GM12878 (cell line): ENCODE measurements around the gene LEMD3. TPM values are rescaled to one million over a fixed set of nuclear protein-coding genes. Genes with fewer than 3 reads are reported as not detected.

Experiments used
- ATAC-seq: fragments of 200-7000 bp; cut with Tn5 transposase; 3 replicates; pipeline ENCODE4 v1.9.1; 2020; ENCODE audit warnings: mild to moderate bottlenecking, moderate library complexity
- BruUV-seq: library from RNA; stranded (reverse); fragments of 400-500 nt; replicated peaks from 2 replicates; lab custom pipeline; 2021; lab: Mats Ljungman, UMichigan
- CTCF ChIA-PET: fragments of 300-600 bp; sonication (Branson Sonifier 250); formaldehyde crosslinking; extraction: SDS; loops from one replicate; lab custom pipeline; 2021; ENCODE audit warnings: inconsistent platforms; lab: Yijun Ruan, JAX
- POLR2A ChIA-PET: fragments of 350-600 bp; formaldehyde crosslinking; extraction: SDS; loops from one replicate; lab custom pipeline; 2021; ENCODE audit warnings: inconsistent platforms; lab: Charles Lee
- RAD21 ChIA-PET: fragments of 300-600 bp; sonication (Branson Sonifier 250); formaldehyde crosslinking; loops from one replicate; lab custom pipeline; 2023; ENCODE audit warnings: antibody characterized with exemption; ENCODE audit not compliant: unreplicated experiment; lab: Charles Lee
- SMC1A ChIA-PET: fragments of 300-600 bp; sonication (Branson Sonifier 250); formaldehyde crosslinking; loops from one replicate; lab custom pipeline; 2023; ENCODE audit not compliant: unreplicated experiment, uncharacterized antibody; lab: Charles Lee
- DNase-seq: peaks from one replicate; pipeline ENCODE4 v3.0.0-alpha.2; 2011; ENCODE audit warnings: low read depth, low spot score
- FAIRE-seq: peaks from 3 replicates; lab custom pipeline; 2011; peaks lifted over from hg19 to GRCh38; lab: Jason Lieb, UNC
- H2AFZ ChIP-seq: 2 replicates; pipeline ENCODE4 v1.6.0; 2011; ENCODE audit warnings: low read depth, low read length, control low read depth; ENCODE audit not compliant: control insufficient read depth
- H3K27ac ChIP-seq: 2 replicates; pipeline ENCODE4 v1.5.1; 2011; ENCODE audit warnings: control low read depth; ENCODE audit not compliant: control insufficient read depth, insufficient read depth
- H3K27me3 ChIP-seq, 2 experiments: replicated peaks in 1 of 2; 2 replicates each; pipeline versions ENCODE4 v1.6.0 to v1.6.1; 2011; ENCODE audit warnings: low read length in 1 of 2; ENCODE audit not compliant: control insufficient read depth in 2 of 2, insufficient read depth in 2 of 2
- H3K36me3 ChIP-seq, 2 experiments: 2 replicates each; pipeline ENCODE4 v1.5.1; 2011; ENCODE audit warnings: low read length in 1 of 2; ENCODE audit not compliant: control insufficient read depth in 2 of 2, insufficient read depth in 2 of 2
- H3K4me1 ChIP-seq: 2 replicates; pipeline ENCODE4 v1.6.1; 2011; ENCODE audit warnings: mild to moderate bottlenecking, low read length, moderate library complexity, mixed read lengths; ENCODE audit not compliant: control insufficient read depth, insufficient read depth
- H3K4me2 ChIP-seq: 2 replicates; pipeline ENCODE4 v1.6.0; 2011; ENCODE audit warnings: control low read depth; ENCODE audit not compliant: control insufficient read depth, insufficient read depth
- H3K4me3 ChIP-seq: fragments of 200-600 bp; sonication (generic); 2 replicates; pipeline ENCODE4 v1.5.1; 2016
- H3K79me2 ChIP-seq: 2 replicates; pipeline ENCODE4 v1.6.0; 2011; ENCODE audit warnings: low read length; ENCODE audit not compliant: control insufficient read depth, insufficient read depth
- H3K9ac ChIP-seq: 2 replicates; pipeline ENCODE4 v1.8.0; 2011; ENCODE audit warnings: low read length, control low read depth, mixed read lengths; ENCODE audit not compliant: control insufficient read depth, insufficient read depth
- H3K9me3 ChIP-seq: replicated peaks from 3 replicates; pipeline ENCODE4 v1.5.1; 2011; ENCODE audit warnings: mild to moderate bottlenecking, low read length; ENCODE audit not compliant: control insufficient read depth, insufficient read depth
- H4K20me1 ChIP-seq: 2 replicates; pipeline ENCODE4 v1.6.0; 2011; ENCODE audit not compliant: control insufficient read depth, insufficient read depth
- ASH2L ChIP-seq: fragments of 300-600, 200-600 bp; sonication (generic); IDR thresholded peaks from 2 replicates; pipeline ENCODE4 v1.6.1; 2017; ENCODE audit warnings: low read depth, mild to moderate bottlenecking, borderline replicate concordance
- ATF7 ChIP-seq: fragments of 450-650 bp; IDR thresholded peaks from 2 replicates; pipeline ENCODE4 v1.6.1; 2016; ENCODE audit warnings: low read depth, mild to moderate bottlenecking
- FOXK2 ChIP-seq: fragments of 450-650 bp; IDR thresholded peaks from 2 replicates; pipeline ENCODE4 v1.6.1; 2017; ENCODE audit warnings: mild to moderate bottlenecking, moderate library complexity
- IRF5 ChIP-seq: fragments of 450-650 bp; IDR thresholded peaks from 2 replicates; pipeline ENCODE4 v1.6.1; 2017; ENCODE audit warnings: borderline replicate concordance
- MYC ChIP-seq: IDR thresholded peaks from 2 replicates; pipeline ENCODE4 v1.6.1; 2011; ENCODE audit warnings: mild to moderate bottlenecking, low read length, moderate library complexity, inconsistent platforms; ENCODE audit not compliant: insufficient read depth, insufficient replicate concordance, insufficient read length, severe bottlenecking
- PML ChIP-seq: IDR thresholded peaks from 2 replicates; pipeline ENCODE4 v1.6.1; 2012; ENCODE audit warnings: low read length, inconsistent platforms
- REST ChIP-seq: IDR thresholded peaks from 2 replicates; pipeline ENCODE4 v1.6.1; 2012; ENCODE audit warnings: mild to moderate bottlenecking, low read depth, low read length
- SUZ12 ChIP-seq: fragments of 200-600 bp; sonication (generic); IDR thresholded peaks from one replicate; pipeline ENCODE4 v1.6.1; 2018; ENCODE audit warnings: antibody characterized with exemption, mild to moderate bottlenecking; ENCODE audit not compliant: unreplicated experiment
- ZNF24 ChIP-seq: fragments of 450-650 bp; IDR thresholded peaks from 2 replicates; pipeline ENCODE4 v1.6.1; 2017; ENCODE audit warnings: antibody characterized with exemption, mild to moderate bottlenecking
- in situ Hi-C: fragments of 300-500 bp; cut with MboI; formaldehyde crosslinking; loops from 9 replicates; pipeline ENCODE4 v1.14.3; 2018; ENCODE audit warnings: mixed read lengths
- intact Hi-C: fragments of 100-400 bp; cut with micrococcal nuclease; formaldehyde crosslinking; loops from one replicate; pipeline ENCODE4 v1.14.2; 2022; ENCODE audit not compliant: unreplicated experiment
- polyA plus RNA-seq, 11 experiments: library from polyadenylated mRNA; depleted of rRNA in 4 of 11; unstranded in 6 of 11; stranded (reverse) in 5 of 11; fragments of >200 nt; fragmentation: Nextera tagmentation in 4 of 11; fragmentation: Illumina TruSeq in 1 of 11; extraction: Ambion mirVana in 4 of 11; extraction: Trizol in 1 of 11; gene quantifications; 1 replicate in 1 of 11; 2 replicates in 10 of 11; pipeline versions ENCODE4 v1.2.1 to v1.2.3, GENCODE V29; 2011 to 2016; ENCODE audit warnings: inconsistent platforms in 2 of 11, missing spikeins in 2 of 11, low read depth in 1 of 11
- total RNA-seq, 4 experiments: library from RNA; depleted of rRNA in 3 of 4; stranded (reverse); fragments of >200 nt in 3 of 4; fragmentation: Illumina TruSeq in 1 of 4; extraction: Trizol in 1 of 4; gene quantifications; 2 replicates each; pipeline versions ENCODE4 v1.2.1 to v1.2.3, GENCODE V29; 2013 to 2021

The LEMD3 gene
- total and polyA plus RNA-seq, 10 of the 15 experiments (the other 5 are each of a cell fraction or from before 2014, with no cell fraction given): 7.5 to 26.0 (median 16.5) TPM

- TF ChIP-seq REST (no peak), PML (no peak), MYC (no peak), ZNF24 (no peak), IRF5 (no peak), FOXK2 (no peak)
Measured at GRCh38 chr12:65126482-65126881, 42.9 kb upstream of the LEMD3 start (continued).

GRCh38 chr12:65133879-65134278, 35.5 kb upstream of the LEMD3 start:
- POLR2A ChIA-PET: no interaction called here
- Histone ChIP-seq H3K9ac (no peak overlapping the region), H3K4me1 (no peaks in the 10 kb centered on the region), H3K36me3 (no peaks in the 10 kb centered on the region), H2AFZ (no peak overlapping the region), H3K9me3 (no peaks in the 10 kb centered on the region; the same call in 2 of the 3 replicates), H3K4me3 (no peak overlapping the region), H3K79me2 (no peaks in the 10 kb centered on the region), H4K20me1 (no peaks in the 10 kb centered on the region), H3K27ac (no peak overlapping the region), H3K4me2 (no peak overlapping the region), H3K27me3 (no peaks in the 10 kb centered on the region)
- ATAC-seq (no peak), FAIRE-seq (no peak), DNase-seq (no peak)
- no TSS peak for BruUV-seq
- in situ Hi-C loops (no loop called here), intact Hi-C loops (no loop called here)
- CTCF ChIA-PET: interaction anchor here (0.8 to 2.0 kb wide), 7 partner anchors 9 to 332 kb away, joined by 3 to 9 read pairs (median 4); no protein-coding TSS in a partner anchor
- SMC1A ChIA-PET: interaction anchor here (0.9 to 2.2 kb wide), 8 partner anchors 8 to 338 kb away, joined by 3 to 8 read pairs (median 4); no protein-coding TSS in a partner anchor
- RAD21 ChIA-PET: no interaction called here
- no peak for TF ChIP-seq ATF7
- no peak for TF ChIP-seq SUZ12
- TF ChIP-seq REST: no peak
- no peak for TF ChIP-seq ASH2L
